H1 (cell line): Measurements from ENCODE around the gene GNAQ. TPM values are rescaled to one million over a fixed set of nuclear protein-coding genes. Genes with fewer than 3 reads are reported as not detected.

ENCODE experiments used
- CTCF ChIA-PET: fragments of 300-600 bp; sonication (Branson Sonifier 250); formaldehyde crosslinking; loops from one replicate; lab custom pipeline; 2021; ENCODE audit not compliant: partially characterized antibody; lab: Charles Lee
- POLR2A ChIA-PET: fragments of 300-600 bp; sonication (Branson Sonifier 250); formaldehyde crosslinking; loops from one replicate; lab custom pipeline; 2021; ENCODE audit warnings: inconsistent platforms; ENCODE audit not compliant: partially characterized antibody; lab: Charles Lee
- DNase-seq, 2 experiments: peaks; one replicate each; pipeline versions ENCODE4 v3.0.0 to v3.0.0-alpha.2; 2010 to 2022; ENCODE audit warnings: low spot score in 2 of 2, low read depth in 1 of 2, mixed read lengths in 1 of 2
- FAIRE-seq: peaks from 2 replicates; lab custom pipeline; 2011; peaks lifted over from hg19 to GRCh38; lab: Jason Lieb, UNC
- H2AFZ ChIP-seq: 2 replicates; pipeline ENCODE4 v1.8.1; 2012; ENCODE audit warnings: low read length, inconsistent platforms
- H2AK5ac ChIP-seq: 2 replicates; pipeline ENCODE4 v1.6.1; 2013; ENCODE audit warnings: low read depth, low read length
- H2BK120ac ChIP-seq: replicated peaks from 2 replicates; pipeline ENCODE3; 2013; ENCODE audit warnings: low read depth, low read length, inconsistent platforms
- H2BK12ac ChIP-seq: 2 replicates; pipeline ENCODE4 v1.6.1; 2013; ENCODE audit warnings: low read depth, low read length
- H2BK15ac ChIP-seq: 2 replicates; pipeline ENCODE4 v1.6.1; 2013; ENCODE audit warnings: low read length
- H2BK20ac ChIP-seq: 2 replicates; pipeline ENCODE4 v1.6.1; 2013; ENCODE audit warnings: low read length
- H2BK5ac ChIP-seq: 2 replicates; pipeline ENCODE4 v1.6.1; 2013; ENCODE audit warnings: low read depth, low read length
- H3K14ac ChIP-seq: 2 replicates; pipeline ENCODE4 v1.6.1; 2013; ENCODE audit warnings: inconsistent platforms; ENCODE audit not compliant: insufficient read length
- H3K18ac ChIP-seq: 2 replicates; pipeline ENCODE4 v1.6.1; 2013; ENCODE audit warnings: low read length; ENCODE audit errors: extremely low read depth
- H3K23ac ChIP-seq: 2 replicates; pipeline ENCODE4 v1.6.1; 2013; ENCODE audit warnings: inconsistent platforms; ENCODE audit not compliant: insufficient read length
- H3K23me2 ChIP-seq: 2 replicates; pipeline ENCODE4 v1.6.1; 2013; ENCODE audit warnings: low read depth, low read length
- H3K27ac ChIP-seq: 2 replicates; pipeline ENCODE4 v1.6.1; 2011; ENCODE audit warnings: low read depth, low read length, inconsistent platforms
- H3K27me3 ChIP-seq, 4 experiments: replicated peaks in 1 of 4; 1 replicate in 1 of 4; 2 replicates in 3 of 4; pipeline versions ENCODE4 v1.6.1 to v1.8.1; 2011 to 2013; ENCODE audit warnings: low read length in 3 of 4, mild to moderate bottlenecking in 3 of 4, inconsistent platforms in 2 of 4, mixed read lengths in 2 of 4, moderate library complexity in 1 of 4; ENCODE audit not compliant: control insufficient read depth in 3 of 4, insufficient read depth in 3 of 4; ENCODE audit errors: extremely low read depth in 1 of 4
- H3K36me3 ChIP-seq, 4 experiments: 2 replicates each; pipeline versions ENCODE4 v1.6.1 to v1.8.1; 2011 to 2013; ENCODE audit warnings: mild to moderate bottlenecking in 4 of 4, low read length in 3 of 4, moderate library complexity in 2 of 4, control low read depth in 1 of 4, inconsistent platforms in 1 of 4; ENCODE audit not compliant: insufficient read depth in 4 of 4, control insufficient read depth in 2 of 4
- H3K4ac ChIP-seq: replicated peaks from 2 replicates; pipeline ENCODE3; 2013; ENCODE audit warnings: low read length, low read depth, mixed read lengths, inconsistent platforms; ENCODE audit not compliant: insufficient read length
- H3K4me1 ChIP-seq, 4 experiments: replicated peaks in 1 of 4; 1 replicate in 1 of 4; 2 replicates in 3 of 4; pipeline versions ENCODE4 v1.6.1 to v1.8.1; 2011 to 2013; ENCODE audit warnings: low read length in 3 of 4, inconsistent platforms in 2 of 4, mixed read lengths in 1 of 4; ENCODE audit not compliant: insufficient read depth in 4 of 4, control insufficient read depth in 3 of 4
- H3K4me2 ChIP-seq, 2 experiments: 2 replicates each; pipeline versions ENCODE4 v1.6.1 to v1.8.1; 2011 to 2013; ENCODE audit warnings: low read depth in 2 of 2, low read length in 2 of 2, control low read depth in 1 of 2, inconsistent platforms in 1 of 2, mild to moderate bottlenecking in 1 of 2; ENCODE audit not compliant: insufficient read depth in 1 of 2
- H3K4me3 ChIP-seq, 4 experiments: fragments of 200-600, 300-600 bp in 1 of 4; sonication (generic), shearing (Covaris generic), sonication (Bioruptor Twin) in 1 of 4; 2 replicates each; pipeline versions ENCODE4 v1.5.1 to v1.8.1; 2011 to 2016; ENCODE audit warnings: low read length in 4 of 4, low read depth in 3 of 4, control low read depth in 2 of 4, inconsistent platforms in 2 of 4, mild to moderate bottlenecking in 2 of 4, mixed read lengths in 1 of 4, moderate library complexity in 1 of 4; ENCODE audit not compliant: insufficient read depth in 2 of 4; ENCODE audit errors: extremely low read depth in 1 of 4
- H3K56ac ChIP-seq: replicated peaks from 2 replicates; pipeline ENCODE3; 2013; ENCODE audit warnings: low read depth, mild to moderate bottlenecking, mixed read lengths, low read length, inconsistent platforms; ENCODE audit not compliant: insufficient read length
- H3K79me1 ChIP-seq: 2 replicates; pipeline ENCODE4 v1.6.1; 2013; ENCODE audit warnings: low read depth, low read length, control low read depth
- H3K79me2 ChIP-seq, 2 experiments: 2 replicates each; pipeline versions ENCODE4 v1.6.1 to v1.8.1; 2012 to 2013; ENCODE audit warnings: low read length in 2 of 2, mild to moderate bottlenecking in 2 of 2, inconsistent platforms in 1 of 2; ENCODE audit not compliant: insufficient read depth in 2 of 2, control insufficient read depth in 1 of 2
- H3K9ac ChIP-seq, 4 experiments: replicated peaks in 1 of 4; 1 replicate in 1 of 4; 2 replicates in 3 of 4; pipeline versions ENCODE4 v1.6.1 to v1.8.1; 2011 to 2013; ENCODE audit warnings: low read depth in 3 of 4, low read length in 3 of 4, control low read depth in 2 of 4, mild to moderate bottlenecking in 2 of 4, moderate library complexity in 2 of 4, inconsistent platforms in 1 of 4; ENCODE audit errors: extremely low read depth in 1 of 4
- H3K9me3 ChIP-seq, 2 experiments: 2 replicates each; pipeline versions ENCODE4 v1.6.1 to v1.8.1; 2012 to 2013; ENCODE audit warnings: mild to moderate bottlenecking in 2 of 2, moderate library complexity in 2 of 2, control low read depth in 1 of 2, inconsistent platforms in 1 of 2, low read depth in 1 of 2, low read length in 1 of 2, mixed read lengths in 1 of 2; ENCODE audit not compliant: insufficient read depth in 2 of 2
- H4K20me1 ChIP-seq, 2 experiments: replicated peaks in 1 of 2; 2 replicates each; pipeline versions ENCODE3 to v1.8.1; 2011 to 2013; ENCODE audit warnings: inconsistent platforms in 2 of 2, low read length in 2 of 2, mild to moderate bottlenecking in 1 of 2; ENCODE audit not compliant: insufficient read depth in 2 of 2, control insufficient read depth in 1 of 2
- H4K5ac ChIP-seq: 2 replicates; pipeline ENCODE4 v1.6.1; 2013; ENCODE audit warnings: low read length, low read depth, mixed read lengths, inconsistent platforms; ENCODE audit not compliant: insufficient read length
- H4K8ac ChIP-seq: 2 replicates; pipeline ENCODE4 v1.8.0; 2013; ENCODE audit warnings: mild to moderate bottlenecking, moderate library complexity, low read length, inconsistent platforms; ENCODE audit not compliant: insufficient read depth; ENCODE audit errors: extremely low read depth
- H4K91ac ChIP-seq: replicated peaks from 2 replicates; pipeline ENCODE3; 2013; ENCODE audit warnings: low read length, mixed read lengths, inconsistent platforms; ENCODE audit not compliant: insufficient read length
- CTBP2 ChIP-seq: IDR thresholded peaks from 2 replicates; pipeline ENCODE4 v1.7.0; 2011; ENCODE audit warnings: borderline replicate concordance, mild to moderate bottlenecking, moderate library complexity, mixed read lengths, low read length; ENCODE audit not compliant: insufficient read depth, insufficient read length
- KDM4A ChIP-seq: IDR thresholded peaks from one replicate; pipeline ENCODE4 v1.7.1; 2012; ENCODE audit warnings: low read depth, mild to moderate bottlenecking, moderate library complexity, low read length, inconsistent platforms; ENCODE audit not compliant: severe bottlenecking
- SAP30 ChIP-seq: fragments of 300-600 bp; sonication (generic); IDR thresholded peaks from 2 replicates; pipeline ENCODE4 v1.7.1; 2012; ENCODE audit warnings: low read length, moderate library complexity, mild to moderate bottlenecking, inconsistent platforms; ENCODE audit not compliant: insufficient read depth, insufficient replicate concordance
- WGBS, 2 experiments: shearing (Covaris generic) in 1 of 2; methylation state at CpG; one replicate each; pipeline versions ENCODE4 v1.1.6 to v1.1.7; 2013 to 2015; ENCODE audit warnings: low lambda C conversion rate in 2 of 2, mixed read lengths in 2 of 2, inconsistent platforms in 1 of 2, low coverage in 1 of 2, missing lambda C conversion rate in 1 of 2; ENCODE audit not compliant: insufficient replicate concordance in 2 of 2, insufficient coverage in 1 of 2, insufficient read length in 1 of 2; ENCODE audit errors: extremely low coverage in 1 of 2, missing lambda C conversion rate in 1 of 2; 5-methylcytosine and 5-hydroxymethylcytosine counted together
- polyA plus RNA-seq, 7 experiments: library from polyadenylated mRNA; depleted of rRNA in 3 of 7; stranded (reverse) in 5 of 7; unstranded in 2 of 7; fragments of >200 nt in 5 of 7; fragments of 200-250 nt in 2 of 7; gene quantifications; 1 replicate in 5 of 7; 2 replicates in 1 of 7; 4 replicates in 1 of 7; pipeline versions ENCODE4 v1.2.1 to v1.2.3, GENCODE V29; 2011 to 2013; ENCODE audit warnings: missing spikeins in 2 of 7, mixed read lengths in 2 of 7
- total RNA-seq: library from RNA; stranded (reverse); fragmentation: NEBNext Ultra II Directional; extraction: Animal tissue kit (Norgen Biotek cat#: 25700); gene quantifications from 2 replicates; pipeline ENCODE4 v1.2.1, GENCODE V29; 2021

GNAQ gene
- total and polyA plus RNA-seq, 2 of the 8 experiments (the other 6 are each of a cell fraction or from before 2014, with no cell fraction given), result 22.8 to 63.8 TPM

- Histone ChIP-seq H3K9me3 (no peaks in the 10 kb centered on the region), H3K56ac (no peak overlapping the region), H3K23ac (no peak overlapping the region), H2AFZ (no peak overlapping the region), H4K8ac (no peak overlapping the region), H3K27me3 (no peaks in the 10 kb centered on the region), H3K9ac (no peak overlapping the region), H2BK120ac (no peak overlapping the region), H2BK20ac (no peak overlapping the region), H2BK15ac (no peak overlapping the region), H3K4me1 (peaks cover 0 to 3% (median 0%) of the 10 kb centered on the region in 4 experiments; a peak in 1 of 7 replicates), H4K20me1 (no peaks in the 10 kb centered on the region), H3K4ac (no peak overlapping the region), H3K14ac (no peak overlapping the region), H2AK5ac (no peak overlapping the region), H4K91ac (no peak overlapping the region), H3K79me1 (no peaks in the 10 kb centered on the region), H3K23me2 (no peaks in the 10 kb centered on the region; the same call in 1 of the 2 replicates), H3K27ac (no peak overlapping the region), H3K36me3 (peaks cover 0 to 3% (median 0%) of the 10 kb centered on the region in 4 experiments; a peak in 1 of 8 replicates), H3K4me2 (no peak overlapping the region), H2BK12ac (no peak overlapping the region), H3K79me2 (no peaks in the 10 kb centered on the region), H3K18ac (no peak overlapping the region), H4K5ac (no peak overlapping the region), H2BK5ac (no peak overlapping the region), H3K4me3 (no peak overlapping the region)
- DNase-seq, result no peak
- WGBS, 2 experiments, result 79% methylated on average over 4 of the region's 4 CpGs; no CpG with 5 or more reads in 1 of the 2 experiments
- FAIRE-seq, result no peak
- CTCF ChIA-PET, result no interaction called here
- POLR2A ChIA-PET, result no interaction called here
- no peak for TF ChIP-seq SAP30
- TF ChIP-seq KDM4A, result no peak
- TF ChIP-seq CTBP2, result no peak
These were observed 220.9 kb downstream of the GNAQ start for GRCh38 chr9:77810637-77811119.
